ENCODE measurements around the gene AHDC1.

AHDC1 gene

DNA sequence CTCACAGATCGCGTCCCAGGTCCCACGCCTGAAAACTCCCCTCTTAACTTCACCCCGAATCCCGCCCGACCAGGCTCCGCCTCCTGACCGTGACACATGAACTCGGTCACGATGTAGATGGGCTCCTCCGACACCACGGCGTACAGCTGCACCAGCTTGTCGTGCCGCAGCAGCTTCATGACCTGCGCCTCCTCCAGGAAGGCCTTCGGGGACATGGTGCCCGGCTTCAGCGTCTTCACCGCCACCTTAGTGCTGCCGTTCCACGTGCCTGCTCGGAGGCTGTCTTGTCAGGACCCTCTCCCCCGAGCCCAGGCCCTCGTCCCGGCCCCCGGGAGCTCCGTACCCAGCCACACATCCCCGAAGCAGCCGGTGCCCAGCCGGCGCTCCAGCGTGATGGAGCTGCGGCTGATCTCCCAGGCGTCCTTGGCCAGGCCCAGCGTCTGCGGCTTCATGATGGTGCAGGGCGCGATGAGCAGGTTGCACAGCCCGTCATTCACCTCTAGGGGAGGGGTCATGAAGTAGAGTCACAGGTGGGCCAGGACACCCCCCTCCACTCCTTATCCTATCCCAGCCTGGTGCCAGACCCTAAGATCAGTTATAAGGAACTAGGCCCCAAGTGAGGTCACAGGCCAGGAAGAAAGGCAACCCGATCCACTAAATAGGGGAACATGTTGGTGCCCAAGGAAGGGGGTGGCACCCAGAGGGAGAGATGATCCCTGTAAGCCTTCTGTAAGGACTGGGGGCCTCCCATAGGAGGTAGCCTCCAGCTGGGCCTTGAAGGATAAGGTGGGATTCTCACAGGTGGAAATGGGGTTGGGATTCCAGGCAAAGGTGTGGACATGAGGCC is 11.6 kb upstream of the AHDC1 start:
- DNase-seq (ENCODE audit: low spot score): no peak

DNA sequence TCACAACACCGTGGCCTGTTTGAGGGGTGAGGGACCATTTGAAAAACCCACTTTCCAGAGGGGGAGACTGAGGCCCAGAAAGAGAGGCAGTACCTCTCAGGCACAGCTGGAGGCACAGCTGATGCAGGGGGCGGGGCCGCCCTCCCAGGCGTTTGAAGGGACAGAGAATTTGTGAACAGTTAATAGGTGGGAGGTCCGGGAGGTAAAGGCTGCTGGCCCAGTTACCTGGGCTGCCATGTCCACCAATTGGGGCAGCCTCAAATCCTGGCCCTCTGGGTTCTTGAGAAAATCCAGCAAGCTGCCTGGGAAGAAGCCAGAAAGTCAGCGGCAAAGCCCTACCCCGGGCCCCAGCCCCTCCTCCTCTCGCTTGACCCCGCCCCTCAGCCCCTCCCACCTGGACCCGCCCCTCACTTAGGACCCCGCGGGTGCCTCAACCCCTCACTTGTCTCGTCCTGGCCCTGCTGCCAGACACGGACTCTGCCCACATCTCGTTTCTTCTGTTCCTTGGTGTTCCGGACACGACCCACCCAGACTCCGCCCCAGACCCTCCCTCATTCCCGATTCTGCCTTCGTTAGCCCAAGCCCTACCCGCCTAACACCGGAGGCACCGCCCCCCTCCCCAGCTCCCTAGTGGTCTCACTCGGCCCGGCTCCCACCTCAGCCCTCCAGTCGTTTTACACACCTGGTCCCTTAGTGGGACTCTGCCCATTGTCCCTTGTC is 10.8 kb upstream of the AHDC1 start:
- peak; percentile 73 for DNase-seq (ENCODE audit: low spot score)

DNA sequence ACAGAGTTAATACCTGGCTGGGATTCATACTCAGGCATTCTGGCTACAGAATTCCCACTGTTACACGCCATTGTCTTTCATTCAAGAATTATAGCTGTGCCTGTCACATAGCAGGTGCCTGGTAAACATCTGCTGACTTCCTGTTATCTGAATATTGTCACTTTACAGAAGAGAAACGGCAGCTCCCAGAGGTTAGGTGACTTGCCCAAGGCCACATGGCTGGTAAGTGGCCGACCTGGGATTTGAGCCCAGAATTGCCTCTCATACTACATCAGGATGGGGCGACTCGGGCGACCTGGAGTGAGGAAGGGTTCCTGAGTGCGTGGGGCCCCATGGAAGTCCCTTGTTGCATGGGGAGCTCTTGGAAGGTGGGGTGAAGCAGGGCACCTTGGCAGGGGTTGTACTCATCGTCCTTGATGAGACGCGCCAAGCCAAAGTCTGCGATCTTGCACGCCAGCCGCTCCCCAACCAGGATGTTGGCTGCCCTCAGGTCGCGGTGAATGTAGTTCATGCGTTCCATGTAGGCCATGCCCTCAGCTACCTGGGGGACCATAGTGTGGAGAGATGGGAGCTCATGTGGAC is 10.2 kb upstream of the AHDC1 start:
- no peak for DNase-seq (ENCODE audit: low spot score)

DNA sequence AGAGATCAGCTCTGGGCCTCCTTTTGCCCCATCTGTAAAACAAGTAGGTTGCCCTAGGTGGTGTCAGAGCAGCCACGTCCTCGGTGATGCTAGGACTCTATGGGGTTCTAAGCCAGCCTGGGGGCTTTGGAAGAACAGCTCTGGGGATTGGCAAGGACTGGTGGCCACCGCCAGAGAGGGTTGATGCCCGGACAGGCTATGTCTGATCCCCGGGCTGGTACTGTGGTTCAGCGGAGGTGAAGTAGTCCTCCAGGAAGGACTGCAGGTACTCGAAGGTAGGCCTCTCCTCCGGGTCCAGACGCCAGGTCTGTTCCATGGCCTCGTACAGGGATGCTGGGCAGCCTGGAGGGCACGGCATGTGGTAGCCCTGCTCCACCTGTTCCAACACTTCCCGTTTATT is 8.8 kb upstream of the AHDC1 start:
- no peak for DNase-seq (ENCODE audit: low spot score)

DNA sequence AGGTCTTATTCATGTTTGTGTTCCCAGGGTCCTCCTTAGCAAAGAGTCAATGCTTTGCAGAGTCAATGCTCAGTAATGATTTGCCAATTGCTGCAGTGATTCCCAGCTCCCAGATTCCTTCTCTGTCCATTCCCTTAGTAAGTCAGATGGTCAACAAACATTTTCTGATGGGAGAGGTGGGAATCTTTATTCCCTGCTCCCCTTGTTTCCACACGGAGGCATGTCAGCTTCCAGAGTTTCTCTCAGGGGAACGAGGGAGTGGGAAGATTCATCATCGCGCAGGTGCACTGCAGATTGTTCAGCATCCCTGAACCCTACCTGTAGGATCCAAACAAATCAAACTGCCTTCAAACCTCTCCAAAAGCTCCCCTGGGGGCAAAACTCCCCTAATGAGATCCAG is 7.5 kb upstream of the AHDC1 start:
- DNase-seq (ENCODE audit: low spot score): no peak

DNA sequence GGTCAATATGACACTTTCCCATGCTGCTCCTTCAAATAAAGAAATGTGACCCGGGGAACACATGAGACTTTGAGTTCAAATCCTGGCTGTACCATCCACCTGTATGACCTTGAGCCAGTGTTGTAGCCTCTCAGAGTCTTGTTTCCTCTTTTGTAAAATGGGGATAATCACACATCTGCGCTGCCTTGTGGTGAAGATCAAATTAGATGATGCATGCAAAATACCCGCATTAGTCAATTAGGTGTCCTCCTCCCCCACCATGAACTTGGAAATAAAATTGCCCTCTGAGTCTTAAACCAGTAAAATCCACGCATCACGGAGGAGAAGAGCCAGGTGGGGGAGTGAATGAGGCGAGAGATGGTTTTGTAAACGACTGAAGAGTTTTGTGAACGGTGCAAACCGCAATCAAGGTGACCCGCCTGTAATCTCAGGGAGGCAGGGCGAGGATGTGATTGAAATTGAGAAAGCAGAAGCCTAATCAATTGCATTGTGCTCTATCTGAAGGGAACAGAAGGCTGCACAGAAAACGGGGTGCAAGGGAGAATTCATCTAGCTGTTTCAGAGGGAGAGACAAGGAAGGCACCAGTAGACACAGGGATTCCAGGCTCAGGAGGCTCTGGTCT is 5.8 kb upstream of the AHDC1 start:
- DNase-seq (ENCODE audit: low spot score): no peak

DNA sequence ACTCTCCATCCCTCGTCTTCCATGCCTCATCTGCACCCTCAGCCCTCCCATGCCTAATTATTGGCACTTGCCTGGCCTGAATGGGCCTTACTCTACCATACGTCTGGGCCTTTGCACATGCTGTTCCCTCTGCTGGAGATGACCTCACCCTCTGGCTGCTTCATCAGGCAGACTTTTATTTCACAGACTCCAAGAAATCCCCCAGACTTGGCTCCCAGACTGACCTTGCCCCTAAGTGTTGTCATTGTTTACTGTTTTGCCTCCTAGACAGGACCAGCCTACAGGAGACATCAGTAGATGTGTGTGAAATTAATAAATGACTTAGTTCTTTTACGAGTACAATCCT is 5.2 kb upstream of the AHDC1 start:
- no peak for DNase-seq (ENCODE audit: low spot score)

DNA sequence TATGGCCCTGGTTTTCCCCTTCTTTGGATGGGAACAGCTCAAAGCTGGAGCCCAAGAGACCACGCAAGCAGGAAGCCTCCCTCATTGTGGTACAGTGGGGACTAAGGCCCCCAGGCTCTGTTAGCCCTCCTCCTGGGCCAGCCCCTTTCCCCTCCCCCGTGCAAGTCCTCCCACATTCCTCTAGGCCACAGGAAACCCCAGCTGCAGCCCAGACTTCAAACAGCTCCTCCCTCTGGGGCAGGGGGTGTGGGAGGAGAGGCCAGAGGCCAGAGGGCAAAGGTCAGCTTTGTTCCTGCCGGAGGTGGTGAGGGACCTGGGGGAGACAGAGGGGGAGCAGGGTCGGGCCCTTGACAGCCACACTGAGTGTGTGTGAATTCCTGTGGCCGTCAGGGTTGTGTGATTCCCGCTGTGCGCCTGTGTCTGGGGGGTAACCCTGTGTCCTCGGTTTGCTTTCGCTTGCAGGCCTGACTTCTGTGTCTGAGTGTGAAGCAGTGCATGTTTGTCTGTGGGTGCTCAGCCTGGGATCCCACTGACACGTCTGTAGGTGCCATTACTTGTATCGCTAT is 3.4 kb upstream of the AHDC1 start:
- DNase-seq (ENCODE audit: low spot score): peak; percentile 97

DNA sequence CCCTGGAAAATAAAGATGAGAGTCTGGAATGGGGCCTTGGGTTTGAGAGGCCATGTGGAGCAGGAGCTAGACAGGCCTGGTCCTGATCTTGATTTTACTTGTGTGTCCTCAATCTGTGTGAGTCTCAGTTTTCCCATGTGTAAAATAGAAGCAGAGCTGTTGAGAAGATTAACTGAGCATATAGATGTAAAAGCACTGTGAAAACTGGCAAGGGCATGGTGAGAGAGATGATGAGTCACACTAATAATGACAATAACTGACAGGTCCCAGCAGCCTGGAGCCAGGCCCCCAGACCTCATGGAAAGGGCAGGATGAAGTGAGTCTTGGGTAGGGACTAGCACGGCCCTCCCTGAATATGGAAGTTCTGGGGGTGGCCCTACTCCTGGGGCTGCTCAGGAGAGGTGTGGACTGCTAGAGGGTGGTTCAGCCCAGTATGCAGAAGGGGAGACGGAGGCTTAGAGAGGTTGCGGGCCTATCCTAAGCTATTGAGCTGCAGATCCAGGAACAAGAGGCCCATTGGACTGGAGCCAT is 2.8 kb upstream of the AHDC1 start:
- DNase-seq (ENCODE audit: low spot score): no peak

DNA sequence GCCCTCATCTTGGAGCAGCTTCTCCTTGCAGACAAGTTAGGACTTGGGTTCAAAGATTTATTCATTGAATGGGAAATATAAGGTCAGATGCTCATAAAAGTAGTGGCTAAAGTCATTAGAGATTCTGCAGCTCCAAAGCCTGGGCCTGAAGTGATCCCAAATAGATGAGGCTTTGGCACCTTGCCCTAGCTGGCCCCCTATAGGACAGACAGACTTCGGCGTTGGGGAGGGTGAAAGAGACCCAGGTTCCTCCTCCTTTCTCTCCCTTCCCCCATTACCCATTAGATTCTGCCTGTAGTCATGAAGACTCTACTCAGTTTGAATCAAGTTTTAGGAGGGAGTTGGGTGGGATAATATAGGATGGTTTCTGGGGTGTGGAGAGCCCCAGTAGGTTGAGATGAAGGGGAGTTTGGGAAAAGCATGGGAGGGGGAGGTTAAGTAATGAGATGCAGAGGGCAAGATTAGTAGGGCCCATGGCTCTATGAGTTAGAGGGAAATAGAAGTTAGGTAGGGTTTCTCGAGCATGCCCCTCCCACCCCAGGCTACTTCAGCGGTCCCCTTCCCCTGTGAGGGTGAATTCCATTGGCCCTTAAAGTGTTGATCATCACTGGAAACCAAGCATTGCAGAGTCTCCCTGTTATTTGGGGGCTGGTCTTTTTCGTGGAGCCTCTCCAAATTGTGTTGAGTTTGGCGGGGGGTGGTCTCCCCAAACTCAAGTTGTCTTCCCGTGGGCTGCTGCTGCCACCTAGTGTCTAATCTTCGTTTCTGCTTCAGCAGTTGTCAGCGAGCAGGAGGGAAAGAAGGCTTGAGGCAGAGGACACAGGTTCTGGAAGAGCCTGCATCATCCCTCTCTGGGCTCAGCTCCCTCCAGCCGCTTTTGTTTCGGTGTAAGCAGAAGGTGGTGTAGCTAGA is 2.1 kb upstream of the AHDC1 start:
- peak; percentile 85 for DNase-seq (ENCODE audit: low spot score)

DNA sequence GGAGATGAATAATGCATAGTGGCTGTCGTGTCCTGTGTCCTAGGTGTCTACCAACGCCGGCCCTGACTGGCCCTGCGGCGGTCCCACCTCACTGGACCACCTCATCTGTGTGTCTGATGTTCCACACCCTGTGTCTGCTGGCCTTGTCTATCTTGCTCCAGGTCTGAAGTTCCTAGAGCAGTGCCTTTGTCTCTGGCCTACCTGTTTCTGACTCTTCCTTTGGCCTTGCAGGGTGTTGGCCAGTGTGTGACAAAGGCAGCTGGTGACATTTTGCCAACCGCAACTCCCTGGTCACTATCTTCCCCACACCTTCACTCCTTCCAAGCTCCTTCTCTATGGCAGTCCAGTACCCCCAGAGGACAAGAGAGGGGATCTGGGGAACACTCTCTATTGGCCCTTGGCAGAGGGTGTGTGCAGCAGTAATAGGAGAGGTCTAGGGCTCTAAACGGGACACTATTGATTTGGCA is 1.4 kb upstream of the AHDC1 start:
- DNase-seq (ENCODE audit: low spot score): no peak

DNA sequence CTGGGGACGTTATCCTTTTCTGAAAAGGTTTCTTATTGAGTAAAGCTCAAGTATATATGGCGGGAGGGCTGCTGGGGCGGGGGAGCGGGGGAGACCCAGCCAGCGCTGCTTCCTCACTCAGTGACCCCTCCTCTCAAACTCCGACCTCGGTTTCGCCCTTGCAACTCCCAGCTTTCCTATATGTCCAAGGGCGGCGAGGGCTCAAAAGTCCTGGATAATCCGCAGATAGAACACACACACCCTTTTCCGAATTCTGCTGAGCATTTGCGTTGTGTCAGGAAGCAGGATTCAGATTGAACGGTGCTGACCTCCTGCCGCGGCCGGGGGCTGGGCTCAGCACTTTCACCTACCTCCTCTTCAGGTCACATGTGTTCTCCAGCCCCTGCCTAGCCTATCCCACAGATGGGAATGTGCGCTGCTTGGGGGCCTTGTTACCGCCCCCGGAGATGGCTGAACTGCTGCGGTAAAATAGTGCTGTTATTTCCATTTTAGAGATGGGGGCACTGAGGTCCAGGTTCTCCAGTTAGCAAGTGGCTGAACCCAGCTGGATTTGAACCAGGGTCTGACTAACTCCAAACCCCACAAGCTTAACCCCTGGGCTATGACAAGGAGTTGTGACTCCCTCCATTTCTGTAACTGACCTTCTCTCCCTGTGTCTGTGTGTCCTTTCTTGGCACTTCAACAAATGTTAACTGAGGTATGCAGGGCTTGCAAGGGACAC is 795 bp upstream of the AHDC1 start:
- DNase-seq (ENCODE audit: low spot score): peak; percentile 69

DNA sequence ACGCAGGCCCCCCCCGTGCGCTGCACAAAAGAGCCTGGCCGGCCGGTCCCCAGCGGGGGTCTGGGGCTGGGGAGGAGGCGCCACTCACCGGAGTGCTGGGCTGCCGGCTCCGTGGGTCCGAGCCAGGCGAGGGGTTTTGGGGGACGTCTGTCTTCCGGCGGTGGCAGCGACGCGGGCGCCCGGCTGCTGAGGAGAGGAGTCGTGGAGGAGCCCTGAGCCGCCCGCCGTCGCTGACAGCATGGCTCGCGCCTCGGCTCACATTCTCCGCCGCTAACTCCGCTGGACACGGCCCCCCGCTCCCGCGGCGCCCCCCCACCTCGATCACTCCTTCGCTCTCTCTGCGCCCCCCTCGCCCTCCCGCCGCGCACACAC is 649 bp downstream of the AHDC1 start:
- no peak for DNase-seq (ENCODE audit: low spot score)

DNA sequence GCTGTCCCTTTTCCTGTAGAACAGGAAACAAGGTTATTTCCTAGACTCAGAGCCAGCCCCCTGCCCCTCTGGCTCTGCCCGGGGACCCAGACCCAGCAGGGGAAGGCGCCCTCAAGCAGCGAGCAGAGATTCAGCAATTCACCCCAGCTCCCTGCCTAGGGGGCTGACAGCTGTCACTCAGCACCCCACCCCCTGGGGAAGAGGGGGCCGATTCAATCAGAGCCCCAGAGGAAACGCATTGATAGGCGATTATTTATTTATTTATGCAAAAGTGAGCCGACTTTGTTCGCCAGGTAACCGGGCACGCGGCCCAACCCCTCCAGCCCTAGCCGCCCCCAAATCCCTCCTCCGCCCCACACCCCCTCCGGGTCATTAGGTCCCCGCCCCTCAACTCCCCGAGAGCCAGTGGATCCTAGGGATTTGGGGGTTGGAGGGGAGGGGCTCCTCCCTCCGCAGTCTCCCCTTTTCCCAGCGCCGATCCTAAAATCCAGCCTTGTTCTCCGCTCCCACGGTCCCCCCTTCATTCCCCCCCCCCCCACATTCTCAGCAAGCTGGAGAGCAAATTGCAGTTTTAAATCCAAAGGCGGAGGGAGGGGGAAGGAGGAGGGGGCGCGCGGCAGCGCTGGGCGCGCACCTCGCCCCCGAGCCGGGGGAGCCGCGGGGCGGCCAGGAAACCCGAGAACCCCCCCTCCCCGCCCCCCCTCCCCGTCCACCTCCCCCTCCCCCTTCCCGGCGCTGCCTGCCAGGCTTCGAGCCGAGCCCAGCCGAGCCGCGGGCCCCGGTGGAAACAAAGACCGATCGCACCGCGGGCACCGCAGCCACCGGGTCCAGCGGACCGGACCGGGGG is 1.3 kb downstream of the AHDC1 start:
- DNase-seq (ENCODE audit: low spot score): peak; percentile 77

DNA sequence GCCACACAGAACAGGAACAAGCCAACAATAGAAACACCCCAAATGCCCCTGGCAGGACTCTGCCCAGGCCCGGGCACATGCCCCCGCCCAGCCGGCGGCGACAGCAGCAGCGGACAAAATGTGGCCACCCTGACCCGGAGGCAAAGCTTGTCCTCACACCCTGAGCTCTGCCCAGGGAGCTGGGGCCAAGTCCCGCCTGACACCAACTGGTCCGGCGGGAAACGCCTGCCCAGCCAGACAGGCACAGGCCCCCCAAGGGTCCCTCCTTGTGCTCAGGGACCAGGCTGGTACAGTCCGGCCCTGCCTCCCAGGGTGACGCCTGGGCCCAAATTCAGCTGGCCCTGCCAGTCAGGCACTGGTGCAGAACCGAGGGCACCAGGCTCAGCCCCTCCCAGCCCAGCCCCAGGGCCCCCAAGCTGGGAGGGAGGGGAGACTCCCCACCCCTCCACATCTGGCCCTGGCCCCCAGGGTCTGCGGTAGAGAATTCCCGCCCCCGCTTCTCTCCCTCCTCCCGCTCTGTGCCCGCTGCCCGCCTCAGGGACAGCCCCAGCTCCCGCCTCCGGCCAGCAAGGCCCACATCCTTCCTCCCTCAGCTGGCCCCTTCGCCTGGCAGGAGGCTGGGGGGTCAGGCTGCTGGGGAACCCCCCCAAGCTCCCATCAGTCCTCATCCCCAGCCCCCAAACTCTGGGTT is 2.0 kb downstream of the AHDC1 start:
- peak; percentile 66 for DNase-seq (ENCODE audit: low spot score)

DNA sequence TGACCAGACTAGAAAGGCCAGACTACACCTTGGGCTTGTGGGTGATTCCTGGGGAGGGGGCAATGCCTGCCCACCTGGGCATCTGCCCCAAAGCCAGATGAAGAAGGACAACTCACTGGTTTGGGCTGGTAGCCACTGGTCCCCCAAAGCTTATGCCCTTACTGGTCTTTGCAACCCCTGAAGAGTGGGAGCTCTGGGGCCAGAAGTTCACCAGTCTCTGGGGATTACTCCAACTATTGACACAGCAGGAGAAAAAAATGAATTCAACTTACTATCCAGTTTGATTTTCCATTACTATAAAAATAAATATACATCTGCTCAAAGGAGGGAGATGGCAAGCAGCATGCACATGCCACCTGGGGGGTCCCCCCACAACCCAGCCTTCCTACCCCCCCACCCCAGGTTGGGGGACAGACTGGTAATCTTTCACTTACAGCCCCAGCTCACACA is 2.6 kb downstream of the AHDC1 start:
- no peak for DNase-seq (ENCODE audit: low spot score)

DNA sequence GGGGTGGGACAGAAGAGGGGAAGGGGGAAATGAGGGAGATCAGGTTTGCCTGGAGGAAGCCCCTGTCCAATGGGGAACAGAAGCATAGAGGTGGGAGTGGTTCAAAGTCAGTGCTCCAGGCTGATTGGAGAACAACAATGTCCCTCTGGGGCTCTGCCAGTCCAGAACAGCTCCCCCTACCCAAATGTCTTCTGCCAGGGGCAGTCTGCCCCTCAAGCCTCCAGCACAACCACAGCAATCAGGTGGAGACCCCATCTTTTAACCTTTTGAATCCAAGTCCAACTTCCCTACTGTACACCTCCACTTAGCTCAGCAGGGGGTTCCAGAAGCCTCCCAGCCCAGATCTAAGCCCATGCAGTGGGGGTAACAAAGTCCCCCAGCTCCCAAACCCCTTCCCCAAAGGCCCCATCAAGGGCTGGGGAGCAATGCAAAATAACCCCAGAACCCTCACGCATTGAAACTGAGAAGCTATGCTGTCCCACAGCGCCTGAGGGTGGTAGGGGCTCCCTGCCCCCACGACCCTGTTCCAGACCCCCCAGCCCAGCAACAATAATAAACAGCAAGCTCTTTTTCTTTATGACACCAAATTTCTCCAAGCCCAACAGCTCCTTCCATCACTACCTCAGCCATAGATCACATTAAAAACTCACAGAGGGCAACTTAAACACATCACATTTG is 3.3 kb downstream of the AHDC1 start:
- peak; percentile 74 for DNase-seq (ENCODE audit: low spot score)
